ENCODE data around the gene PRSS38.

DNA sequence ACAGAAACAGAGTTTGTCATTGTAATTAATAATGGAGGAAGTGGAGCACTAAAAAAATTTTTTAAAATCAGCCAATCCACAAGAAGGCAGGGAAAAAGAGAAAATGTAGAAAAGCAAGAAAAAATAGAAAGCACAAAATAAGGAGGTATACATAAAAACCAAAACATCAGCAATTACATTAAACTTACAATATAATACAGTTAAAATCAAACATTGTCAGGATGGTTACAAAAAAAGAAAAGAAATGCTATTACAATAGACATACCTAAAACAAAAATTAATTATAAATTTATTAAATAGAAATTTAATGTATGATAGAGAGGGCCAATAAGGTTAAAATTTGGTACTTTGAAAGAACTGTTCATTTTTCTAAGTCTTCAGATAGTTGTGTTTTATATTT, 38.7 kb downstream of the PRSS38 start:
- TF ChIP-seq, protein P1, sequence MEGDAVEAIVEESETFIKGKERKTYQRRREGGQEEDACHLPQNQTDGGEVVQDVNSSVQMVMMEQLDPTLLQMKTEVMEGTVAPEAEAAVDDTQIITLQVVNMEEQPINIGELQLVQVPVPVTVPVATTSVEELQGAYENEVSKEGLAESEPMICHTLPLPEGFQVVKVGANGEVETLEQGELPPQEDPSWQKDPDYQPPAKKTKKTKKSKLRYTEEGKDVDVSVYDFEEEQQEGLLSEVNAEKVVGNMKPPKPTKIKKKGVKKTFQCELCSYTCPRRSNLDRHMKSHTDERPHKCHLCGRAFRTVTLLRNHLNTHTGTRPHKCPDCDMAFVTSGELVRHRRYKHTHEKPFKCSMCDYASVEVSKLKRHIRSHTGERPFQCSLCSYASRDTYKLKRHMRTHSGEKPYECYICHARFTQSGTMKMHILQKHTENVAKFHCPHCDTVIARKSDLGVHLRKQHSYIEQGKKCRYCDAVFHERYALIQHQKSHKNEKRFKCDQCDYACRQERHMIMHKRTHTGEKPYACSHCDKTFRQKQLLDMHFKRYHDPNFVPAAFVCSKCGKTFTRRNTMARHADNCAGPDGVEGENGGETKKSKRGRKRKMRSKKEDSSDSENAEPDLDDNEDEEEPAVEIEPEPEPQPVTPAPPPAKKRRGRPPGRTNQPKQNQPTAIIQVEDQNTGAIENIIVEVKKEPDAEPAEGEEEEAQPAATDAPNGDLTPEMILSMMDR (IDR thresholded peaks at IDR 0.05), result no peak
- TF ChIP-seq POLR2A (IDR thresholded peaks at IDR 0.05), result no peak

All from esophagus squamous epithelium (tissue), 4 donors.